ENCODE results near the gene POLR2I. TPM values are rescaled to one million over a fixed set of nuclear protein-coding genes. Genes with fewer than 3 reads are reported as not detected.

Gene POLR2I
- total and polyA plus RNA-seq, 12 donors, result 38.0 to 127 (median 72.4) TPM

- intact Hi-C loops (cut with DNase I), result loop anchor here in 1 of 2 donors (10.0 kb wide), 1 partner anchor 47 kb away; the partner anchor contains the start of genes OVOL3, POLR2I and TBCB
- DNase-seq, result no peak
- TF ChIP-seq POLR2A (IDR thresholded peaks at IDR 0.05), result no peak
- no peak for TF ChIP-seq CTCF (IDR thresholded peaks at IDR 0.05)
- H3K36me3 ChIP-seq (replicated peaks in 1 of 2), result no peaks in the 10 kb centered on the region
- H3K4me1 ChIP-seq (replicated peaks in 1 of 2), result peaks cover 0 to 10% of the 10 kb centered on the region in 2 donors
- no peak overlapping the region for H3K27ac ChIP-seq
- 80 to 99% (median 95%) methylated on average over 5 to 11 of the region's 11 CpGs for whole genome bisulfite sequencing, 4 donors
- H3K9me3 ChIP-seq (replicated peaks in 1 of 3), result no peaks in the 10 kb centered on the region
- H3K27me3 ChIP-seq, result no peaks in the 10 kb centered on the region
- H3K4me3 ChIP-seq, result no peak overlapping the region
These were observed 47.0 kb downstream of the POLR2I start for GRCh38 chr19:36067681-36068080.

GRCh38 chr19:36064826-36065225 lies 49.8 kb downstream of the POLR2I start:
- Histone ChIP-seq H3K27ac (no peak overlapping the region), H3K36me3 (replicated peaks in 1 of 2) (no peaks in the 10 kb centered on the region), H3K27me3 (no peaks in the 10 kb centered on the region), H3K4me1 (replicated peaks in 1 of 2) (no peaks in the 10 kb centered on the region), H3K4me3 (no peak overlapping the region), H3K9me3 (replicated peaks in 1 of 3) (no peaks in the 10 kb centered on the region)
- WGBS, 4 donors, result 92 to 93% (median 92%) methylated on average over 8 of the region's 8 CpGs
- no peak for DNase-seq
- no peak for TF ChIP-seq CTCF (IDR thresholded peaks at IDR 0.05)
- no peak for TF ChIP-seq POLR2A (IDR thresholded peaks at IDR 0.05)
- intact Hi-C loops (cut with DNase I), result loop anchor here in 1 of 2 donors (10.0 kb wide), 1 partner anchor 50 kb away; the partner anchor contains the start of genes OVOL3, POLR2I and TBCB

Other genes with a start within 250 kb of the POLR2I start
- 10 to 100 TPM in 4 of 9 donors, 1 to 10 TPM in 5; 1.0 to 68.7 (median 8.6) TPM for gene APLP1, start 246.3 kb downstream of the POLR2I start, total RNA-seq
- gene APLP1, start 246.3 kb downstream of the POLR2I start, polyA plus RNA-seq, result 100 to 1,000 TPM in 1 of 3 donors, 10 to 100 TPM in 2; 77.4 to 278 (median 89.7) TPM
- gene NFKBID, start 214.3 kb downstream of the POLR2I start, total RNA-seq, result 10 to 100 TPM in 2 of 9 donors, 1 to 10 TPM in 7; 1.7 to 10.8 (median 6.7) TPM
- gene NFKBID, start 214.3 kb downstream of the POLR2I start, polyA plus RNA-seq, result 10 to 100 TPM in 2 of 3 donors, 1 to 10 TPM in 1; 1.5 to 18.9 (median 14.7) TPM
- gene HCST, start 212.3 kb downstream of the POLR2I start, total RNA-seq, result 10 to 100 TPM in 5 of 9 donors, 1 to 10 TPM in 3, not detected in 1; 3.1 to 24.3 (median 10.3) TPM
- 10 to 100 TPM in 2 of 3 donors, 1 to 10 TPM in 1; 2.8 to 97.2 (median 41.4) TPM for gene HCST, start 212.3 kb downstream of the POLR2I start, polyA plus RNA-seq
- gene TYROBP, start 206.6 kb downstream of the POLR2I start, total RNA-seq, result 100 to 1,000 TPM in 7 of 9 donors, 10 to 100 TPM in 2; 11.8 to 323 (median 138) TPM
- gene TYROBP, start 206.6 kb downstream of the POLR2I start, polyA plus RNA-seq, result 100 to 1,000 TPM in 2 of 3 donors, 10 to 100 TPM in 1; 83.9 to 291 (median 290) TPM
- 10 to 100 TPM in 7 of 9 donors, 1 to 10 TPM in 2; 1.7 to 23.3 (median 15.5) TPM for gene LRFN3, start 178.5 kb downstream of the POLR2I start, total RNA-seq
- 1 to 10 TPM; 3.7 to 8.4 (median 7.1) TPM for gene LRFN3, start 178.5 kb downstream of the POLR2I start, polyA plus RNA-seq
- 10 to 100 TPM; 19.5 to 68.9 (median 25.2) TPM for gene SDHAF1, start 119.7 kb downstream of the POLR2I start, total RNA-seq
- gene SDHAF1, start 119.7 kb downstream of the POLR2I start, polyA plus RNA-seq, result 10 to 100 TPM; 13.7 to 19.2 (median 15.9) TPM
- gene SYNE4, start 106.1 kb downstream of the POLR2I start, total RNA-seq, result under 1 TPM in 6 of 9 donors, not detected in 3; 0.14 to 0.53 (median 0.45) TPM
- 1 to 10 TPM in 1 of 3 donors, under 1 TPM in 2; 0.18 to 3.0 (median 0.67) TPM for gene SYNE4, start 106.1 kb downstream of the POLR2I start, polyA plus RNA-seq
- 10 to 100 TPM; 16.8 to 30.6 (median 23.7) TPM for gene ALKBH6, start 100.7 kb downstream of the POLR2I start, total RNA-seq
- 10 to 100 TPM; 18.5 to 39.8 (median 39.2) TPM for gene ALKBH6, start 100.7 kb downstream of the POLR2I start, polyA plus RNA-seq
- 10 to 100 TPM in 2 of 9 donors, 1 to 10 TPM in 7; 1.3 to 12.5 (median 6.4) TPM for gene CLIP3, start 82.0 kb downstream of the POLR2I start, total RNA-seq
- 10 to 100 TPM in 2 of 3 donors, 1 to 10 TPM in 1; 8.3 to 20.1 (median 12.6) TPM for gene CLIP3, start 82.0 kb downstream of the POLR2I start, polyA plus RNA-seq
- 10 to 100 TPM in 3 of 9 donors, 1 to 10 TPM in 6; 3.2 to 15.9 (median 7.5) TPM for gene THAP8, start 60.6 kb downstream of the POLR2I start, total RNA-seq
- gene THAP8, start 60.6 kb downstream of the POLR2I start, polyA plus RNA-seq, result 1 to 10 TPM; 3.2 to 6.0 (median 3.4) TPM
- gene WDR62, start 60.0 kb downstream of the POLR2I start, total RNA-seq, result 1 to 10 TPM in 2 of 9 donors, under 1 TPM in 6, not detected in 1; 0.12 to 2.0 (median 0.69) TPM
- 1 to 10 TPM in 1 of 3 donors, under 1 TPM in 2; 0.33 to 1.0 (median 0.77) TPM for gene WDR62, start 60.0 kb downstream of the POLR2I start, polyA plus RNA-seq
- gene OVOL3, start 3.7 kb downstream of the POLR2I start, total RNA-seq, result not detected
- gene OVOL3, start 3.7 kb downstream of the POLR2I start, polyA plus RNA-seq, result not detected
- gene TBCB, start 593 bp upstream of the POLR2I start, total RNA-seq, result 100 to 1,000 TPM in 7 of 9 donors, 10 to 100 TPM in 2; 88.8 to 233 (median 126) TPM
- 100 to 1,000 TPM; 124 to 230 (median 201) TPM for gene TBCB, start 593 bp upstream of the POLR2I start, polyA plus RNA-seq
- 100 to 1,000 TPM in 8 of 9 donors, 10 to 100 TPM in 1; 94.8 to 762 (median 298) TPM for gene CAPNS1, start 25.2 kb upstream of the POLR2I start, total RNA-seq
- gene CAPNS1, start 25.2 kb upstream of the POLR2I start, polyA plus RNA-seq, result 100 to 1,000 TPM; 740 to 916 (median 745) TPM
- 100 to 1,000 TPM in 4 of 9 donors, 10 to 100 TPM in 5; 20.4 to 163 (median 71.4) TPM for gene COX7A1, start 37.6 kb upstream of the POLR2I start, total RNA-seq
- gene COX7A1, start 37.6 kb upstream of the POLR2I start, polyA plus RNA-seq, result 100 to 1,000 TPM in 2 of 3 donors, 10 to 100 TPM in 1; 31.3 to 232 (median 187) TPM
- gene ZNF565, start 99.8 kb upstream of the POLR2I start, total RNA-seq, result 1 to 10 TPM; 2.0 to 7.5 (median 4.1) TPM
- 1 to 10 TPM; 3.1 to 4.7 (median 3.5) TPM for gene ZNF565, start 99.8 kb upstream of the POLR2I start, polyA plus RNA-seq
- gene ZNF146, start 100.2 kb upstream of the POLR2I start, total RNA-seq, result 100 to 1,000 TPM in 1 of 9 donors, 10 to 100 TPM in 8; 23.1 to 128 (median 41.0) TPM
- gene ZNF146, start 100.2 kb upstream of the POLR2I start, polyA plus RNA-seq, result 10 to 100 TPM; 20.7 to 62.5 (median 22.4) TPM

Data from adrenal gland (tissue), 12 donors.